Prostate gland (tissue), 2 donors: ENCODE data around the gene ANKRD18B.
"Not testable (repeated sequence)": the region's sequence is repeated elsewhere in the genome, so short reads cannot be mapped to it uniquely, and the experiment has no call there.

Experiments
- CTCF ChIP-seq, 4 experiments: fragments of 200-600 bp in 2 of 4; fragments of 450-650 bp in 2 of 4; sonication (generic) in 2 of 4; IDR thresholded peaks; 1 replicate in 3 of 4; 2 replicates in 1 of 4; pipeline ENCODE4 v1.5.1; 2016 to 2019; ENCODE audit warnings: antibody characterized with exemption in 4 of 4, mild to moderate bottlenecking in 2 of 4, moderate library complexity in 2 of 4
- POLR2A ChIP-seq: fragments of 450-650 bp; IDR thresholded peaks from one replicate; pipeline ENCODE4 v1.6.1; 2016; ENCODE audit warnings: antibody characterized with exemption, mild to moderate bottlenecking

GRCh38 chr9:33600911-33601310, 76.9 kb downstream of the ANKRD18B start:
- not testable (repeated sequence) for TF ChIP-seq CTCF (IDR thresholded peaks at IDR 0.05); POLR2A
